Brain microvascular endothelial cell (primary cell): ENCODE measurements around the gene CYSLTR1.

Experiments used
- DNase-seq: peaks from one replicate; pipeline ENCODE4 v3.0.0-alpha.2; 2020
- H3K27ac ChIP-seq: fragments of 250-450 bp; sonication (Bioruptor Pico); 2 replicates; pipeline ENCODE4 v1.5.1; 2020; ENCODE audit warnings: mild to moderate bottlenecking, moderate library complexity
- H3K27me3 ChIP-seq: fragments of 250-450 bp; sonication (Bioruptor Pico); replicated peaks from 2 replicates; pipeline ENCODE4 v1.5.1; 2020; ENCODE audit warnings: mild to moderate bottlenecking
- H3K36me3 ChIP-seq: fragments of 250-450 bp; sonication (Bioruptor Pico); replicated peaks from 2 replicates; pipeline ENCODE4 v1.5.1; 2020; ENCODE audit warnings: mild to moderate bottlenecking
- H3K4me3 ChIP-seq: 2 replicates; pipeline ENCODE4 v1.5.1; 2011; ENCODE audit warnings: low read depth, mild to moderate bottlenecking, control low read depth, low read length, moderate library complexity
- CTCF ChIP-seq: IDR thresholded peaks from 2 replicates; pipeline ENCODE4 v1.5.1; 2011; ENCODE audit warnings: low read depth, mild to moderate bottlenecking, moderate library complexity, low read length, control low read depth, inconsistent platforms; ENCODE audit errors: missing control alignments
- in situ Hi-C: cut with HindIII; loops from 2 replicates; pipeline ENCODE4 v1.10.0; 2017; ENCODE audit warnings: low sequenced_read_pairs, low pct_ligation_motif_present

Gene CYSLTR1

GRCh38 chrX:78331708-78332107, 4.3 kb upstream of the CYSLTR1 start:
- Histone ChIP-seq H3K36me3 (no peaks in the 10 kb centered on the region), H3K4me3 (no peak overlapping the region)

GRCh38 chrX:78330540-78330939, 3.1 kb upstream of the CYSLTR1 start:
- Histone ChIP-seq H3K4me3 (no peak overlapping the region), H3K27me3 (no peaks in the 10 kb centered on the region), H3K27ac (no peak overlapping the region), H3K36me3 (no peaks in the 10 kb centered on the region)
- in situ Hi-C loops = no loop called here
- TF ChIP-seq CTCF = no peak
- DNase-seq = no peak

More at GRCh38 chrX:78331708-78332107, 4.3 kb upstream of the CYSLTR1 start:
- Histone ChIP-seq H3K27ac (no peak overlapping the region), H3K27me3 (no peaks in the 10 kb centered on the region)
- no peak for TF ChIP-seq CTCF
- DNase-seq = no peak
- in situ Hi-C loops = no loop called here

- Histone ChIP-seq H3K27ac (no peak overlapping the region), H3K36me3 (no peaks in the 10 kb centered on the region), H3K4me3 (no peak overlapping the region), H3K27me3 (no peaks in the 10 kb centered on the region)
- DNase-seq = no peak
- in situ Hi-C loops = no loop called here
- TF ChIP-seq CTCF = no peak
Measured at GRCh38 chrX:78330068-78330467, 2.7 kb upstream of the CYSLTR1 start.

- H3K36me3 ChIP-seq = no peaks in the 10 kb centered on the region
- TF ChIP-seq CTCF = no peak
- no peak overlapping the region for H3K4me3 ChIP-seq
- H3K27me3 ChIP-seq = no peaks in the 10 kb centered on the region
- no peak overlapping the region for H3K27ac ChIP-seq
- in situ Hi-C loops = no loop called here
- DNase-seq = no peak
Measured at GRCh38 chrX:78329486-78329885, 2.1 kb upstream of the CYSLTR1 start.

GRCh38 chrX:78326401-78326800, 1.0 kb downstream of the CYSLTR1 start:
- no peak for TF ChIP-seq CTCF
- no peaks in the 10 kb centered on the region for H3K27me3 ChIP-seq
- H3K27ac ChIP-seq = no peak overlapping the region
- no peaks in the 10 kb centered on the region for H3K36me3 ChIP-seq
- no peak overlapping the region for H3K4me3 ChIP-seq
- in situ Hi-C loops = no loop called here
- no peak for DNase-seq

- no peak for TF ChIP-seq CTCF
- DNase-seq = no peak
- no peak overlapping the region for H3K27ac ChIP-seq
- in situ Hi-C loops = no loop called here
- H3K27me3 ChIP-seq = no peaks in the 10 kb centered on the region
- no peaks in the 10 kb centered on the region for H3K36me3 ChIP-seq
- H3K4me3 ChIP-seq = no peak overlapping the region
Measured at GRCh38 chrX:78322863-78323262, 4.5 kb downstream of the CYSLTR1 start.
